ENCODE results near the gene NEGR1. TPM values are rescaled to one million over a fixed set of nuclear protein-coding genes. Genes with fewer than 3 reads are reported as not detected.

Gene NEGR1
- total RNA-seq, 1 donor from 2014 or later, result 19.2 TPM

DNA sequence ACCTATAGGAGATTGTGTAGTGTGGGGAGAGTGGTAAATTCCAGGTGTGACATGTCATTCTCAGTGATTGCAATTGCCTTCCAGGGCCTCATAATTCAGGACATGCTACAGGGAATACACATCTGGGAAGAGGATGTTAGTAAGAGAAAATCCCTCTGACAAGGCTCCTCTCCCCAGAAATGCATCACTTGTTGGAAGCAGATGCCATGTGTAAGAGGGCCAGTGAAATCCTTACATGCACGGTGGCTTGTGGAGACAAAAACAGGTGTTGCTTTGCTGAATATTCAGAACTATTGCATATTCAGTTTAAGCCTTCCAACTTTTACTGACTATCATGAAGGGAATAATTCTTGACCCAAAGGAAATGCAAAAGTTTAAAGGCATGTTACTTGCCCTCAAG, 503.4 kb downstream of the NEGR1 start:
- no peaks in the 10 kb centered on the region for H3K9me3 ChIP-seq
- no peak overlapping the region for H3K27ac ChIP-seq
- no peaks in the 10 kb centered on the region for H3K36me3 ChIP-seq
- intact Hi-C loops (cut with DNase I), result no loop called here
- H3K4me1 ChIP-seq, result no peaks in the 10 kb centered on the region
- TF ChIP-seq POLR2A (IDR thresholded peaks at IDR 0.05) (no peak), POLR2AphosphoS5 (IDR thresholded peaks at IDR 0.05; ENCODE audit: insufficient read depth in 1 of 2, low read depth in 1 of 2) (no peak)
- TF ChIP-seq, protein P1, sequence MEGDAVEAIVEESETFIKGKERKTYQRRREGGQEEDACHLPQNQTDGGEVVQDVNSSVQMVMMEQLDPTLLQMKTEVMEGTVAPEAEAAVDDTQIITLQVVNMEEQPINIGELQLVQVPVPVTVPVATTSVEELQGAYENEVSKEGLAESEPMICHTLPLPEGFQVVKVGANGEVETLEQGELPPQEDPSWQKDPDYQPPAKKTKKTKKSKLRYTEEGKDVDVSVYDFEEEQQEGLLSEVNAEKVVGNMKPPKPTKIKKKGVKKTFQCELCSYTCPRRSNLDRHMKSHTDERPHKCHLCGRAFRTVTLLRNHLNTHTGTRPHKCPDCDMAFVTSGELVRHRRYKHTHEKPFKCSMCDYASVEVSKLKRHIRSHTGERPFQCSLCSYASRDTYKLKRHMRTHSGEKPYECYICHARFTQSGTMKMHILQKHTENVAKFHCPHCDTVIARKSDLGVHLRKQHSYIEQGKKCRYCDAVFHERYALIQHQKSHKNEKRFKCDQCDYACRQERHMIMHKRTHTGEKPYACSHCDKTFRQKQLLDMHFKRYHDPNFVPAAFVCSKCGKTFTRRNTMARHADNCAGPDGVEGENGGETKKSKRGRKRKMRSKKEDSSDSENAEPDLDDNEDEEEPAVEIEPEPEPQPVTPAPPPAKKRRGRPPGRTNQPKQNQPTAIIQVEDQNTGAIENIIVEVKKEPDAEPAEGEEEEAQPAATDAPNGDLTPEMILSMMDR (IDR thresholded peaks at IDR 0.05), result no peak
- DNase-seq (ENCODE audit: extremely low spot score in 2 of 2), result no peak
- H3K27me3 ChIP-seq, result no peaks in the 10 kb centered on the region
- no peak overlapping the region for H3K4me3 ChIP-seq

DNA sequence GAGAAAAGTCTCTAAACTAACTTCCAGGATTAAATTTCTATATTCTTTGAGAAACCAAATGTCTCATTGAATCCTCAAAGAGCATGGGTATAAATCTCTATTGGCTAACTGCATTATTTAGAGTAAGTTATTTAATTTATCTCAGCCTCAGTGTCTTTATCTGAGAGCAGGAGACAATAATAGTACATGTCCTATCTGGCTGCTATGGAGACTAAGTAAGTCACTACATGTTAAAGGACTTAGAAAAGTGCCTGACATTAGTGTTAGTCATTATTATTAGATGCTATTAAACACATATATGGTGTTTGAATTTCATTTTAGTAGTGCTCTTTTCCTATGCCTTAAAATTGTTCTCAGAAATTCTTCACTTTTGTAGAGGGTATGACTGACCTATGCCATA, 505.2 kb downstream of the NEGR1 start:
- no peaks in the 10 kb centered on the region for H3K4me1 ChIP-seq
- H3K27ac ChIP-seq, result no peak overlapping the region
- no peaks in the 10 kb centered on the region for H3K27me3 ChIP-seq
- no peak for DNase-seq (ENCODE audit: extremely low spot score in 2 of 2)
- intact Hi-C loops (cut with DNase I), result no loop called here
- no peak overlapping the region for H3K4me3 ChIP-seq
- H3K9me3 ChIP-seq, result no peaks in the 10 kb centered on the region
- TF ChIP-seq POLR2AphosphoS5 (IDR thresholded peaks at IDR 0.05; ENCODE audit: insufficient read depth in 1 of 2, low read depth in 1 of 2) (no peak), POLR2A (IDR thresholded peaks at IDR 0.05) (no peak)
- TF ChIP-seq, protein P1 (IDR thresholded peaks at IDR 0.05), result no peak
- H3K36me3 ChIP-seq, result no peaks in the 10 kb centered on the region

DNA sequence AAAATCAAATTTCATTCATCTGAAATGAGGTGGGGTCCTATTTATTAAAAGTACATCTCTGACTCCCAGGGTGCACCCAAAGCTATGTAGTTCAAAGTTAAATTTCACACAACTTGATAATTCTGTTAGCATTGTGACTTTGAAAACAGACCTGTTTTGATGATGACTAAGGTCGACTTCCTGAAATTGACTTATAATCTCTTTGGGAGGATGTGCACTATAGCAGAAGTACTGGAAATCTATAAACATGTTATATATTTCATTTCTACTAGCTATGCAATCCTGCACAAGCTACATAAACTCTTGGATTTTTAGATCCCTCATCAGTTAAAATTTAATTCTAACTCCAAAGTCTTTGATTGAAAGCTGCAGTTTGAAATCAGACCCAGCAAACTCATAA, 507.6 kb downstream of the NEGR1 start:
- no peak for TF ChIP-seq POLR2A (IDR thresholded peaks at IDR 0.05)
- TF ChIP-seq, protein P1 (IDR thresholded peaks at IDR 0.05), result no peak
- TF ChIP-seq POLR2AphosphoS5 (IDR thresholded peaks at IDR 0.05; ENCODE audit: insufficient read depth in 1 of 2, low read depth in 1 of 2), result no peak
- Histone ChIP-seq H3K27me3 (no peaks in the 10 kb centered on the region), H3K36me3 (no peaks in the 10 kb centered on the region), H3K4me3 (no peak overlapping the region), H3K4me1 (no peaks in the 10 kb centered on the region), H3K9me3 (no peaks in the 10 kb centered on the region), H3K27ac (no peak overlapping the region)
- intact Hi-C loops (cut with DNase I), result no loop called here
- DNase-seq (ENCODE audit: extremely low spot score in 2 of 2), result no peak

DNA sequence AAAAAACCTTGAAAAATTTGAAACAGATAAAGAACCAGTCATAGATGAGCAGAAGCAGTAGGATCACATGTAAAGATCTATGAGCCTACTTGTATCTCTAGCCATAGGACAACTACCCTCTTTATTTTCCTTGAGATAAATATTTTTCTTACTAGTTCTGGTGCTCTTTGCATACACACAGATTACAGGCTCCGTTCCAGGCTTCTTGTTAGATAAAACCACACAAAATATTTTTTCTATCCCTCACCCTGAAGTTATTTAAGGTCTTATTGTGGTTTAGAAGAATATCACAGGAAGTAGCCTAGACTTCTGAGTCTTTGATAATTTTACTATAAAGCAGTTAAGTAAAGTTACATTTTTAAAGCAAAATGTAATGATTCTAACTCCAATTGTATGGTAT, 512.2 kb downstream of the NEGR1 start:
- intact Hi-C loops (cut with DNase I), result no loop called here
- no peaks in the 10 kb centered on the region for H3K9me3 ChIP-seq

DNA sequence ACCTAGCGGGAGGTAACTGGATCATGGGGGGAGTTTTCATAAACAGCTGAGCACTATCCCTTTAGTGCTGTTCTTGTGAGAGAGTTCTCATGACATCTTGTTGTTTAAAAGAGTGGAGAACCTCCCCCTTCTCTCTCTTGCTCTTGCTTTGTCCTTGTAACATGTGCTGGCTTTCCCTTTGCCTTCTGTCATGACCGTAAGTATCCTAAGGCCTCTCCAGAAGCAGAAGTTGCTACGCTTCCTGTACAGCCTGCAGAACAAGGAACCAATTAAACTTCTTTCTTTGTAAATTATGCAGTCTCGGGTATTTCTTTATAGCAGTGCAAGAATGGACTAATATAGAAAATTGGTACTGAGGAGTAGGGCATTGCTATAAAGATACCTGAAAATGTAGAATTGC, 515.6 kb downstream of the NEGR1 start:
- Histone ChIP-seq H3K9me3 (no peaks in the 10 kb centered on the region), H3K4me1 (no peaks in the 10 kb centered on the region), H3K36me3 (no peaks in the 10 kb centered on the region), H3K4me3 (no peak overlapping the region), H3K27me3 (no peaks in the 10 kb centered on the region), H3K27ac (no peak overlapping the region)
- TF ChIP-seq POLR2AphosphoS5 (IDR thresholded peaks at IDR 0.05; ENCODE audit: insufficient read depth in 1 of 2, low read depth in 1 of 2), result no peak
- TF ChIP-seq, protein P1 (IDR thresholded peaks at IDR 0.05), result no peak
- TF ChIP-seq POLR2A (IDR thresholded peaks at IDR 0.05), result no peak
- no peak for DNase-seq (ENCODE audit: extremely low spot score in 2 of 2)
- intact Hi-C loops (cut with DNase I), result no loop called here

More for the DNA sequence above, 512.2 kb downstream of the NEGR1 start:
- no peak for TF ChIP-seq POLR2AphosphoS5 (IDR thresholded peaks at IDR 0.05; ENCODE audit: insufficient read depth in 1 of 2, low read depth in 1 of 2)
- TF ChIP-seq POLR2A (IDR thresholded peaks at IDR 0.05), result no peak
- TF ChIP-seq, protein P1 (IDR thresholded peaks at IDR 0.05), result no peak
- Histone ChIP-seq H3K36me3 (no peaks in the 10 kb centered on the region), H3K27ac (no peak overlapping the region), H3K4me1 (no peaks in the 10 kb centered on the region), H3K4me3 (no peak overlapping the region), H3K27me3 (no peaks in the 10 kb centered on the region)
- no peak for DNase-seq (ENCODE audit: extremely low spot score in 2 of 2)
